Prostate gland (tissue), 2 donors: ENCODE data around the gene FLNC.

Experiments used
- CTCF ChIP-seq, 4 experiments: fragments of 200-600 bp in 2 of 4; fragments of 450-650 bp in 2 of 4; sonication (generic) in 2 of 4; IDR thresholded peaks; 1 replicate in 3 of 4; 2 replicates in 1 of 4; pipeline ENCODE4 v1.5.1; 2016 to 2019; ENCODE audit warnings: antibody characterized with exemption in 4 of 4, mild to moderate bottlenecking in 2 of 4, moderate library complexity in 2 of 4
- POLR2A ChIP-seq: fragments of 450-650 bp; IDR thresholded peaks from one replicate; pipeline ENCODE4 v1.6.1; 2016; ENCODE audit warnings: antibody characterized with exemption, mild to moderate bottlenecking
- POLR2AphosphoS5 ChIP-seq: sonication (generic); formaldehyde crosslinking; IDR thresholded peaks from one replicate; pipeline ENCODE4 v1.6.1; 2017; ENCODE audit warnings: antibody characterized with exemption

GRCh38 chr7:128827248-128827958 is 2.8 kb upstream of the FLNC start:
- TF ChIP-seq CTCF (IDR thresholded peaks at IDR 0.05) (no peak), POLR2AphosphoS5 (peak; percentile 37), POLR2A (no peak)
